WTC11 (cell line): Measurements from ENCODE around the gene TADA2A. TPM values are rescaled to one million over a fixed set of nuclear protein-coding genes. Genes with fewer than 3 reads are reported as not detected.

ENCODE experiments used
- ATAC-seq: fragments of 200-7000 bp; cut with Tn5 transposase; 2 replicates; pipeline ENCODE4 v1.10.0; 2021; ENCODE audit warnings: mild to moderate bottlenecking, moderate library complexity
- CTCF ChIA-PET: fragments of 300-600 bp; sonication (Branson Sonifier 250); formaldehyde crosslinking; loops from one replicate; lab custom pipeline; 2021; ENCODE audit warnings: antibody characterized with exemption; lab: Charles Lee
- POLR2A ChIA-PET: fragments of 350-600 bp; sonication (Branson Sonifier 250); formaldehyde crosslinking; loops from one replicate; lab custom pipeline; 2021; ENCODE audit warnings: antibody characterized with exemption; lab: Charles Lee
- DNase-seq: peaks from one replicate; pipeline ENCODE4 v3.0.0; 2021; ENCODE audit warnings: low spot score
- H3K27ac Mint-ChIP-seq: 2 replicates; pipeline ENCODE4 v1.8.0; 2021; ENCODE audit warnings: mixed read lengths
- H3K27me3 Mint-ChIP-seq: 2 replicates; pipeline ENCODE4 v1.8.0; 2021; ENCODE audit warnings: low read depth, mild to moderate bottlenecking, moderate library complexity, mixed read lengths
- H3K36me3 Mint-ChIP-seq: 2 replicates; pipeline ENCODE4 v1.8.0; 2021; ENCODE audit warnings: mixed read lengths
- H3K4me1 Mint-ChIP-seq: 2 replicates; pipeline ENCODE4 v1.8.0; 2022; ENCODE audit warnings: mixed read lengths
- H3K4me3 Mint-ChIP-seq: 2 replicates; pipeline ENCODE4 v1.8.0; 2021; ENCODE audit warnings: mild to moderate bottlenecking, moderate library complexity, mixed read lengths
- H3K9me3 Mint-ChIP-seq: 2 replicates; pipeline ENCODE4 v1.8.0; 2021; ENCODE audit warnings: mixed read lengths
- ATF1 ChIP-seq: sonication (generic); formaldehyde crosslinking; IDR thresholded peaks from 2 replicates; pipeline ENCODE4 v1.8.1; 2023; ENCODE audit warnings: mild to moderate bottlenecking, moderate library complexity, missing genetic modification reagents
- ATF6 ChIP-seq: sonication (generic); formaldehyde crosslinking; IDR thresholded peaks from 2 replicates; pipeline ENCODE4 v1.8.1; 2023; ENCODE audit warnings: mild to moderate bottlenecking, missing genetic modification reagents
- CREB1 ChIP-seq: sonication (generic); formaldehyde crosslinking; IDR thresholded peaks from 2 replicates; pipeline ENCODE4 v1.8.0; 2023; ENCODE audit warnings: mild to moderate bottlenecking, missing genetic modification reagents
- ELF4 ChIP-seq: sonication (generic); formaldehyde crosslinking; IDR thresholded peaks from 2 replicates; pipeline ENCODE4 v1.8.1; 2022; ENCODE audit warnings: low read depth, mild to moderate bottlenecking, moderate library complexity, missing genetic modification reagents
- ESRRA ChIP-seq: sonication (generic); formaldehyde crosslinking; IDR thresholded peaks from 2 replicates; pipeline ENCODE4 v1.8.1; 2022; ENCODE audit warnings: mild to moderate bottlenecking, missing genetic modification reagents, borderline replicate concordance
- FOXJ3 ChIP-seq: sonication (generic); formaldehyde crosslinking; IDR thresholded peaks from 2 replicates; pipeline ENCODE4 v1.9.0; 2021; ENCODE audit warnings: missing genetic modification reagents, mild to moderate bottlenecking, borderline replicate concordance
- GABPB1 ChIP-seq: sonication (generic); formaldehyde crosslinking; IDR thresholded peaks from 2 replicates; pipeline ENCODE4 v1.8.1; 2023; ENCODE audit warnings: mild to moderate bottlenecking, missing genetic modification reagents
- GTF2I ChIP-seq: fragments of 250-450 bp; sonication (Bioruptor Pico); conservative IDR thresholded peaks from 2 replicates; pipeline ENCODE4 v1.4.0; 2021; ENCODE audit warnings: mild to moderate bottlenecking
- HMGXB4 ChIP-seq: sonication (generic); formaldehyde crosslinking; IDR thresholded peaks from 2 replicates; pipeline ENCODE4 v1.8.1; 2023; ENCODE audit warnings: mild to moderate bottlenecking, moderate library complexity, missing genetic modification reagents
- IRF2 ChIP-seq: sonication (generic); formaldehyde crosslinking; IDR thresholded peaks from 2 replicates; pipeline ENCODE4 v1.8.0; 2022; ENCODE audit warnings: low read depth, missing genetic modification reagents, borderline replicate concordance
- JAZF1 ChIP-seq: fragments of 250-450 bp; sonication (Bioruptor Pico); IDR thresholded peaks from 2 replicates; pipeline ENCODE4 v1.9.0; 2021; ENCODE audit warnings: moderate library complexity, mild to moderate bottlenecking, inconsistent platforms
- MYBL2 ChIP-seq: sonication (generic); formaldehyde crosslinking; IDR thresholded peaks from 2 replicates; pipeline ENCODE4 v1.8.1; 2023; ENCODE audit warnings: mild to moderate bottlenecking, moderate library complexity, missing genetic modification reagents
- NFE2L1 ChIP-seq: sonication (generic); formaldehyde crosslinking; IDR thresholded peaks from 2 replicates; pipeline ENCODE4 v1.8.1; 2023; ENCODE audit warnings: missing genetic modification reagents
- NFYB ChIP-seq: sonication (generic); formaldehyde crosslinking; conservative IDR thresholded peaks from 2 replicates; pipeline ENCODE4 v1.8.0; 2022; ENCODE audit warnings: low read depth, missing genetic modification reagents
- NR1H2 ChIP-seq: sonication (generic); formaldehyde crosslinking; IDR thresholded peaks from 2 replicates; pipeline ENCODE4 v1.9.0; 2021; ENCODE audit warnings: mild to moderate bottlenecking, moderate library complexity, missing genetic modification reagents
- NR3C1 ChIP-seq: sonication (generic); formaldehyde crosslinking; conservative IDR thresholded peaks from 2 replicates; pipeline ENCODE4 v1.8.1; 2023; ENCODE audit warnings: low read depth, mild to moderate bottlenecking, missing genetic modification reagents
- PRRX2 ChIP-seq: fragments of 250-450 bp; sonication (Bioruptor Pico); IDR thresholded peaks from 2 replicates; pipeline ENCODE4 v1.8.0; 2021; ENCODE audit warnings: mild to moderate bottlenecking
- SMAD3 ChIP-seq: sonication (generic); formaldehyde crosslinking; IDR thresholded peaks from 2 replicates; pipeline ENCODE4 v1.8.0; 2022; ENCODE audit warnings: missing genetic modification reagents, mild to moderate bottlenecking, borderline replicate concordance
- SP1 ChIP-seq: sonication (generic); formaldehyde crosslinking; conservative IDR thresholded peaks from 2 replicates; pipeline ENCODE4 v1.8.1; 2022; ENCODE audit warnings: missing genetic modification reagents
- USF1 ChIP-seq: sonication (generic); formaldehyde crosslinking; IDR thresholded peaks from 2 replicates; pipeline ENCODE4 v1.8.0; 2022; ENCODE audit warnings: mild to moderate bottlenecking, missing genetic modification reagents
- ZBTB21 ChIP-seq: sonication (generic); formaldehyde crosslinking; IDR thresholded peaks from 2 replicates; pipeline ENCODE4 v1.8.1; 2023; ENCODE audit warnings: mild to moderate bottlenecking, missing genetic modification reagents, borderline replicate concordance
- ZMAT4 ChIP-seq: fragments of 250-450 bp; sonication (Bioruptor Pico); IDR thresholded peaks from 2 replicates; pipeline ENCODE4 v1.9.0; 2021; ENCODE audit warnings: mild to moderate bottlenecking
- ZNF121 ChIP-seq: sonication (generic); formaldehyde crosslinking; IDR thresholded peaks from 2 replicates; pipeline ENCODE4 v1.8.0; 2023; ENCODE audit warnings: missing genetic modification reagents
- ZNF416 ChIP-seq: fragments of 250-450 bp; sonication (Bioruptor Pico); IDR thresholded peaks from 2 replicates; pipeline ENCODE4 v1.9.0; 2021; ENCODE audit warnings: mild to moderate bottlenecking, inconsistent platforms
- total RNA-seq: library from RNA; stranded (reverse); gene quantifications from 3 replicates; pipeline ENCODE4 v1.2.3, GENCODE V29; 2021
- TF ChIP-seq, protein P1 (sequence below): sonication (generic); formaldehyde crosslinking; IDR thresholded peaks from 2 replicates; pipeline ENCODE4 v1.8.1; 2022; ENCODE audit warnings: mild to moderate bottlenecking, moderate library complexity, missing genetic modification reagents
- TF ChIP-seq, protein P2 (sequence below): sonication (generic); formaldehyde crosslinking; IDR thresholded peaks from 2 replicates; pipeline ENCODE4 v1.8.1; 2022; ENCODE audit warnings: low read depth, missing genetic modification reagents, borderline replicate concordance

TADA2A gene
- total RNA-seq, 1 experiment from 2014 or later: 16.5 TPM

GRCh38 chr17:37513711-37514110 lies 107.0 kb downstream of the TADA2A start:
- Mint-ChIP-seq H3K27ac (no peak overlapping the region), H3K9me3 (no peaks in the 10 kb centered on the region), H3K4me3 (no peak overlapping the region), H3K4me1 (no peaks in the 10 kb centered on the region), H3K27me3 (no peaks in the 10 kb centered on the region), H3K36me3 (peaks cover 23% of the 10 kb centered on the region)
- no peak for ATAC-seq
- CTCF ChIA-PET: interaction anchor here (1.2 to 1.9 kb wide), 2 partner anchors 14 to 57 kb away, joined by 3 to 8 read pairs; no protein-coding TSS in a partner anchor
- TF ChIP-seq USF1 (CRISPR knock-in tag) (no peak), ESRRA (no peak), SMAD3 (CRISPR knock-in tag) (no peak), CREB1 (no peak), NFE2L1 (CRISPR knock-in tag) (no peak)
- POLR2A ChIA-PET: no interaction called here
- DNase-seq: no peak

DNA sequence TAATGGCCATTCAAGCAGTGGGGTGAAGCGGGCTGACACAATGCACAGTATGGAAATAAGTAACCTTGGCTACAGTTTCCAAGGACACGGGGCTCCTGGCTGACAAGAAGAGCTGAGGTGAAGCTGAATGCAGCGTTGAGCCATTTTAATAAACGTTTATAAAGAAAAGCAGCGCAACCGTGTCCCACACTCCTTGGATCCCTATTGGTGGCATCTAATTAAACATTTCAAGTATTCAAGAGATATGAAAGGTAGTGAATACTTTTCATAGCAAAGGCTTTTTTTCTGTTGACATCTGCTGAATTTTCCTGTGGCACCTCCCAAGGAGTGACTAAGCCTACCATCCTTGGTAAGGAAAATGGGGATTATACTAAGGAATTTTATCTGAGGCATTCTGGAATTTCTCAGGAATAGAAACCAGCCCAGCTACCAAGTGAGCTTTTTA lies 109.5 kb downstream of the TADA2A start:
- TF ChIP-seq GABPB1: no peak
- no peak for TF ChIP-seq NR1H2 (CRISPR knock-in tag)
- no peak for TF ChIP-seq FOXJ3 (CRISPR knock-in tag)
- no peak for TF ChIP-seq ZMAT4 (CRISPR knock-in tag)
- TF ChIP-seq ATF6 (CRISPR knock-in tag): no peak
- TF ChIP-seq PRRX2 (CRISPR knock-in tag): no peak
- TF ChIP-seq USF1 (CRISPR knock-in tag): no peak
- TF ChIP-seq GTF2I: no peak
- no peak for TF ChIP-seq ZNF416
- TF ChIP-seq ZNF121: no peak
- no peak for TF ChIP-seq SP1 (CRISPR knock-in tag)
- no peak for TF ChIP-seq NFE2L1 (CRISPR knock-in tag)
- TF ChIP-seq, protein P1, sequence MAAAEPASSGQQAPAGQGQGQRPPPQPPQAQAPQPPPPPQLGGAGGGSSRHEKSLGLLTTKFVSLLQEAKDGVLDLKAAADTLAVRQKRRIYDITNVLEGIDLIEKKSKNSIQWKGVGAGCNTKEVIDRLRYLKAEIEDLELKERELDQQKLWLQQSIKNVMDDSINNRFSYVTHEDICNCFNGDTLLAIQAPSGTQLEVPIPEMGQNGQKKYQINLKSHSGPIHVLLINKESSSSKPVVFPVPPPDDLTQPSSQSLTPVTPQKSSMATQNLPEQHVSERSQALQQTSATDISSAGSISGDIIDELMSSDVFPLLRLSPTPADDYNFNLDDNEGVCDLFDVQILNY: no peak
- TF ChIP-seq CREB1: no peak
- TF ChIP-seq MYBL2 (CRISPR knock-in tag): no peak
- TF ChIP-seq ATF1 (CRISPR knock-in tag): no peak
- no peak for TF ChIP-seq JAZF1 (CRISPR knock-in tag)
- TF ChIP-seq NR3C1 (CRISPR knock-in tag): no peak
- no peak for TF ChIP-seq SMAD3 (CRISPR knock-in tag)
- Mint-ChIP-seq H3K27me3 (no peaks in the 10 kb centered on the region), H3K9me3 (no peaks in the 10 kb centered on the region), H3K4me3 (no peak overlapping the region), H3K4me1 (no peaks in the 10 kb centered on the region), H3K27ac (no peak overlapping the region; the same call in 1 of the 2 replicates), H3K36me3 (peaks cover 30% of the 10 kb centered on the region)
- ChIA-PET POLR2A (no interaction called here), CTCF (interaction anchor here (1.8 kb wide), 1 partner anchor 11 kb away, joined by 5 read pairs; no protein-coding TSS in a partner anchor)
- DNase-seq: no peak
- no peak for ATAC-seq

DNA sequence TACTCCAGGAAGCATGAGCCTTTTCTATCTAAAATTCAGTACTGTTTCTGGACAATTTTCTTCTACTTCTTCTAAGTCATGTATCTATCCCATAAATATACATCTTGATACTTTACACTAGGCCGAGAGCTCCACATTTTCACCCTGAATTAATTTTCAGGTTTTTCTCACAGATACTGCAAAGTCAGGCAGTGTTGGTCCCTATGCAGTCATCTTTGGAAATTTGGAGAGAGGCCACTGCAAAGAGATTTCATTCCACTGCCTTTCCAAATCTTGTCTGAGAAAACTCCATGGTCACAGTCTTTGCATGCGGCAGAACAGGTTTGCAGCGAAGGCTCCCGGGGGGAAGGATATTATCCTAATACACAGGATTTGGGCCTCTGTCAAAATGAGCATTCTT lies 111.2 kb downstream of the TADA2A start:
- no peak for DNase-seq
- Mint-ChIP-seq H3K27ac (no peak overlapping the region), H3K4me1 (no peaks in the 10 kb centered on the region), H3K36me3 (peaks cover 24% of the 10 kb centered on the region), H3K27me3 (no peaks in the 10 kb centered on the region), H3K4me3 (no peak overlapping the region), H3K9me3 (no peaks in the 10 kb centered on the region)
- no peak for ATAC-seq
- TF ChIP-seq NFYB (CRISPR knock-in tag) (no peak), NFE2L1 (CRISPR knock-in tag) (no peak), NR3C1 (CRISPR knock-in tag) (no peak), ZBTB21 (CRISPR knock-in tag) (no peak), IRF2 (CRISPR knock-in tag) (no peak), HMGXB4 (CRISPR knock-in tag) (no peak), ELF4 (CRISPR knock-in tag) (no peak)
- TF ChIP-seq, protein P2, sequence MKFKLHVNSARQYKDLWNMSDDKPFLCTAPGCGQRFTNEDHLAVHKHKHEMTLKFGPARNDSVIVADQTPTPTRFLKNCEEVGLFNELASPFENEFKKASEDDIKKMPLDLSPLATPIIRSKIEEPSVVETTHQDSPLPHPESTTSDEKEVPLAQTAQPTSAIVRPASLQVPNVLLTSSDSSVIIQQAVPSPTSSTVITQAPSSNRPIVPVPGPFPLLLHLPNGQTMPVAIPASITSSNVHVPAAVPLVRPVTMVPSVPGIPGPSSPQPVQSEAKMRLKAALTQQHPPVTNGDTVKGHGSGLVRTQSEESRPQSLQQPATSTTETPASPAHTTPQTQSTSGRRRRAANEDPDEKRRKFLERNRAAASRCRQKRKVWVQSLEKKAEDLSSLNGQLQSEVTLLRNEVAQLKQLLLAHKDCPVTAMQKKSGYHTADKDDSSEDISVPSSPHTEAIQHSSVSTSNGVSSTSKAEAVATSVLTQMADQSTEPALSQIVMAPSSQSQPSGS (CRISPR knock-in tag): no peak
- ChIA-PET CTCF (interaction anchor here (1.2 to 1.6 kb wide), 3 partner anchors 11 to 92 kb away, joined by 3 to 6 read pairs (median 3); partner anchors contain the start of gene SYNRG), POLR2A (no interaction called here)
